ENCODE measurements around the gene CAP2.
"Not testable (repeated sequence)": the region's sequence is repeated elsewhere in the genome, so short reads cannot be mapped to it uniquely, and the experiment has no call there.

CAP2 gene

GRCh38 chr6:17408081-17408480 is 14.7 kb downstream of the CAP2 start:
- Histone ChIP-seq H2BK5ac (ENCODE audit: low read length) (no peak overlapping the region), H2BK12ac (ENCODE audit: low read length) (no peak overlapping the region), H3K9me3 (replicated peaks in 1 of 2; ENCODE audit: control insufficient read depth in 2 of 2, insufficient read depth in 1 of 2, low read depth in 1 of 2, low read length in 2 of 2) (peaks cover 0 to 5% of the 10 kb centered on the region in 2 donors), H3K23ac (ENCODE audit: low read depth, low read length, poor library complexity) (no peak overlapping the region), H2AK5ac (ENCODE audit: low read depth, low read length) (no peak overlapping the region), H2BK15ac (ENCODE audit: low read length) (no peak overlapping the region), H3K27me3 (ENCODE audit: control insufficient read depth in 3 of 3, insufficient read depth in 3 of 3, low read depth in 1 of 3, low read length in 3 of 3) (no peaks in the 10 kb centered on the region), H3K4me2 (ENCODE audit: insufficient read depth, low read length, poor library complexity, severe bottlenecking) (no peak overlapping the region), H3K27ac (replicated peaks; ENCODE audit: low read length) (no peak overlapping the region), H2BK120ac (ENCODE audit: low read depth, low read length) (no peak overlapping the region), H3K9ac (ENCODE audit: low read depth, low read length, poor library complexity) (no peak overlapping the region), H4K8ac (ENCODE audit: low read depth, low read length) (no peak overlapping the region), H3K4me1 (ENCODE audit: control insufficient read depth in 2 of 2, insufficient read depth in 1 of 2, low read depth in 1 of 2, low read length in 2 of 2) (no peaks in the 10 kb centered on the region), H2AFZ (ENCODE audit: low read length) (no peak overlapping the region), H3K4me3 (ENCODE audit: low read length in 2 of 2) (no peak overlapping the region), H3K36me3 (replicated peaks in 1 of 2; ENCODE audit: control insufficient read depth in 2 of 2, insufficient read depth in 2 of 2, low read length in 2 of 2) (no peaks in the 10 kb centered on the region), H3K4ac (ENCODE audit: low read length) (no peak overlapping the region), H3K14ac (ENCODE audit: low read length) (no peak overlapping the region), H3K79me1 (ENCODE audit: low read depth, low read length) (peaks cover 7% of the 10 kb centered on the region), H3K18ac (ENCODE audit: low read length) (no peak overlapping the region), H4K91ac (ENCODE audit: low read depth, low read length, poor library complexity) (no peak overlapping the region)
- no CpG with 5 or more reads among the region's 4 CpGs for WGBS, 2 donors (ENCODE audit: extremely low coverage in 2 of 2, insufficient read length in 2 of 2, insufficient replicate concordance in 1 of 2)
- DNase-seq (ENCODE audit: low spot score) = no peak

- H2BK12ac ChIP-seq (ENCODE audit: low read length) = no peak overlapping the region
- H3K4me2 ChIP-seq (ENCODE audit: insufficient read depth, low read length, poor library complexity, severe bottlenecking) = no peak overlapping the region
- H3K4ac ChIP-seq (ENCODE audit: low read length) = no peak overlapping the region
- no peak overlapping the region for H2BK5ac ChIP-seq (ENCODE audit: low read length)
- no peak overlapping the region for H3K23ac ChIP-seq (ENCODE audit: low read depth, low read length, poor library complexity)
- H3K27me3 ChIP-seq (ENCODE audit: control insufficient read depth in 3 of 3, insufficient read depth in 3 of 3, low read depth in 1 of 3, low read length in 3 of 3) = no peaks in the 10 kb centered on the region
- no peak for DNase-seq (ENCODE audit: low spot score)
- no peak overlapping the region for H3K4me3 ChIP-seq (ENCODE audit: low read length in 2 of 2)
- no peak overlapping the region for H2AFZ ChIP-seq (ENCODE audit: low read length)
- no peak overlapping the region for H3K14ac ChIP-seq (ENCODE audit: low read length)
- H3K4me1 ChIP-seq (ENCODE audit: control insufficient read depth in 2 of 2, insufficient read depth in 1 of 2, low read depth in 1 of 2, low read length in 2 of 2) = no peaks in the 10 kb centered on the region
- H2BK120ac ChIP-seq (ENCODE audit: low read depth, low read length) = no peak overlapping the region
- H3K18ac ChIP-seq (ENCODE audit: low read length) = no peak overlapping the region
- no peaks in the 10 kb centered on the region for H3K36me3 ChIP-seq (replicated peaks in 1 of 2; ENCODE audit: control insufficient read depth in 2 of 2, insufficient read depth in 2 of 2, low read length in 2 of 2)
- WGBS, 2 donors (ENCODE audit: extremely low coverage in 2 of 2, insufficient read length in 2 of 2, insufficient replicate concordance in 1 of 2) = no CpG with 5 or more reads among the region's 4 CpGs
- H3K79me1 ChIP-seq (ENCODE audit: low read depth, low read length) = peaks cover 9% of the 10 kb centered on the region
- H3K9me3 ChIP-seq (replicated peaks in 1 of 2; ENCODE audit: control insufficient read depth in 2 of 2, insufficient read depth in 1 of 2, low read depth in 1 of 2, low read length in 2 of 2) = peaks cover 0 to 5% of the 10 kb centered on the region in 2 donors
- no peak overlapping the region for H3K27ac ChIP-seq (replicated peaks; ENCODE audit: low read length)
- no peak overlapping the region for H2BK15ac ChIP-seq (ENCODE audit: low read length)
- no peak overlapping the region for H4K8ac ChIP-seq (ENCODE audit: low read depth, low read length)
- H2AK5ac ChIP-seq (ENCODE audit: low read depth, low read length) = no peak overlapping the region
- no peak overlapping the region for H3K9ac ChIP-seq (ENCODE audit: low read depth, low read length, poor library complexity)
- no peak overlapping the region for H4K91ac ChIP-seq (ENCODE audit: low read depth, low read length, poor library complexity)
Measured at GRCh38 chr6:17410281-17410680, 16.9 kb downstream of the CAP2 start.

DNA sequence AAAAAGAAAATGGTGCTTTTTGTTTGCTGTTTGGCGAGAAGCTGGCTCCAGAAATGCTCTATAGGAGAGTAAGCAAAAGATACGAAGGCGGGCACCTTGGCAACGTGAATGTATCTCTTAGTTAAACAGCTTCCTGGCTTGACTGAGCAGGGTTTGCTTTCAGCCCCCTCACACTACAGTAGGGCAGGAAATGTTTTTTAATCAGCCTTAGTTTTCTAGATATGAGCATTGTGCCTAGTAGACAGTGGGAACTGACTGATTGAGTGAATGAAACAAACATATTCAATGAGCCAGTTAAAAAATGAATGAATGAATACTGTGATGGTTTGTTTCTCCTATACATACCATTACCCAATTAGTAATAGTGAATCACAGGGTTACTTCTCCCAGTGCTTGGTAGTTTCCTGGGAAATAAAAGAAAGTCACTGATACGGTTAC is 19.9 kb downstream of the CAP2 start:
- Histone ChIP-seq H3K27ac (replicated peaks; ENCODE audit: low read length) (no peak overlapping the region), H2AFZ (ENCODE audit: low read length) (no peak overlapping the region), H3K4ac (ENCODE audit: low read length) (no peak overlapping the region), H3K9ac (ENCODE audit: low read depth, low read length, poor library complexity) (no peak overlapping the region), H3K36me3 (replicated peaks in 1 of 2; ENCODE audit: control insufficient read depth in 2 of 2, insufficient read depth in 2 of 2, low read length in 2 of 2) (no peaks in the 10 kb centered on the region), H3K9me3 (replicated peaks in 1 of 2; ENCODE audit: control insufficient read depth in 2 of 2, insufficient read depth in 1 of 2, low read depth in 1 of 2, low read length in 2 of 2) (peaks cover 0 to 5% of the 10 kb centered on the region in 2 donors), H3K27me3 (ENCODE audit: control insufficient read depth in 3 of 3, insufficient read depth in 3 of 3, low read depth in 1 of 3, low read length in 3 of 3) (no peaks in the 10 kb centered on the region), H4K91ac (ENCODE audit: low read depth, low read length, poor library complexity) (no peak overlapping the region), H2BK120ac (ENCODE audit: low read depth, low read length) (no peak overlapping the region), H3K14ac (ENCODE audit: low read length) (no peak overlapping the region), H3K23ac (ENCODE audit: low read depth, low read length, poor library complexity) (no peak overlapping the region), H3K79me1 (ENCODE audit: low read depth, low read length) (peaks cover 7% of the 10 kb centered on the region), H4K8ac (ENCODE audit: low read depth, low read length) (no peak overlapping the region), H3K4me1 (ENCODE audit: control insufficient read depth in 2 of 2, insufficient read depth in 1 of 2, low read depth in 1 of 2, low read length in 2 of 2) (peaks cover 2 to 10% of the 10 kb centered on the region in 2 donors), H2AK5ac (ENCODE audit: low read depth, low read length) (no peak overlapping the region), H3K4me3 (ENCODE audit: low read length in 2 of 2) (no peak overlapping the region), H2BK12ac (ENCODE audit: low read length) (no peak overlapping the region), H2BK5ac (ENCODE audit: low read length) (no peak overlapping the region), H2BK15ac (ENCODE audit: low read length) (no peak overlapping the region), H3K18ac (ENCODE audit: low read length) (no peak overlapping the region), H3K4me2 (ENCODE audit: insufficient read depth, low read length, poor library complexity, severe bottlenecking) (no peak overlapping the region)
- WGBS, 2 donors (ENCODE audit: extremely low coverage in 2 of 2, insufficient read length in 2 of 2, insufficient replicate concordance in 1 of 2) = no CpG with 5 or more reads among the region's 5 CpGs
- no peak for DNase-seq (ENCODE audit: low spot score)

- not testable (repeated sequence) for H3K9me3 ChIP-seq (replicated peaks in 1 of 2; ENCODE audit: control insufficient read depth in 2 of 2, insufficient read depth in 1 of 2, low read depth in 1 of 2, low read length in 2 of 2); H2BK120ac ChIP-seq (ENCODE audit: low read depth, low read length); H3K14ac ChIP-seq (ENCODE audit: low read length); H2BK5ac ChIP-seq (ENCODE audit: low read length); H3K4ac ChIP-seq (ENCODE audit: low read length); H3K4me2 ChIP-seq (ENCODE audit: insufficient read depth, low read length, poor library complexity, severe bottlenecking); DNase-seq (ENCODE audit: low spot score); H3K9ac ChIP-seq (ENCODE audit: low read depth, low read length, poor library complexity); H3K18ac ChIP-seq (ENCODE audit: low read length); H3K27ac ChIP-seq (replicated peaks; ENCODE audit: low read length); H3K23ac ChIP-seq (ENCODE audit: low read depth, low read length, poor library complexity); H3K4me3 ChIP-seq (ENCODE audit: low read length in 2 of 2); H4K91ac ChIP-seq (ENCODE audit: low read depth, low read length, poor library complexity); H3K36me3 ChIP-seq (replicated peaks in 1 of 2; ENCODE audit: control insufficient read depth in 2 of 2, insufficient read depth in 2 of 2, low read length in 2 of 2); H2AFZ ChIP-seq (ENCODE audit: low read length); H4K8ac ChIP-seq (ENCODE audit: low read depth, low read length); H3K27me3 ChIP-seq (ENCODE audit: control insufficient read depth in 3 of 3, insufficient read depth in 3 of 3, low read depth in 1 of 3, low read length in 3 of 3); H2BK12ac ChIP-seq (ENCODE audit: low read length); H2BK15ac ChIP-seq (ENCODE audit: low read length); H2AK5ac ChIP-seq (ENCODE audit: low read depth, low read length); H3K79me1 ChIP-seq (ENCODE audit: low read depth, low read length)
- no CpG with 5 or more reads among the region's 1 CpG for WGBS, 2 donors (ENCODE audit: extremely low coverage in 2 of 2, insufficient read length in 2 of 2, insufficient replicate concordance in 1 of 2)
- peaks cover 2 to 14% of the 10 kb centered on the region in 2 donors for H3K4me1 ChIP-seq (ENCODE audit: control insufficient read depth in 2 of 2, insufficient read depth in 1 of 2, low read depth in 1 of 2, low read length in 2 of 2)
Measured at GRCh38 chr6:17414395-17414794, 21.0 kb downstream of the CAP2 start.
